ENCODE results near the gene TUBB4B.

TUBB4B gene

DNA sequence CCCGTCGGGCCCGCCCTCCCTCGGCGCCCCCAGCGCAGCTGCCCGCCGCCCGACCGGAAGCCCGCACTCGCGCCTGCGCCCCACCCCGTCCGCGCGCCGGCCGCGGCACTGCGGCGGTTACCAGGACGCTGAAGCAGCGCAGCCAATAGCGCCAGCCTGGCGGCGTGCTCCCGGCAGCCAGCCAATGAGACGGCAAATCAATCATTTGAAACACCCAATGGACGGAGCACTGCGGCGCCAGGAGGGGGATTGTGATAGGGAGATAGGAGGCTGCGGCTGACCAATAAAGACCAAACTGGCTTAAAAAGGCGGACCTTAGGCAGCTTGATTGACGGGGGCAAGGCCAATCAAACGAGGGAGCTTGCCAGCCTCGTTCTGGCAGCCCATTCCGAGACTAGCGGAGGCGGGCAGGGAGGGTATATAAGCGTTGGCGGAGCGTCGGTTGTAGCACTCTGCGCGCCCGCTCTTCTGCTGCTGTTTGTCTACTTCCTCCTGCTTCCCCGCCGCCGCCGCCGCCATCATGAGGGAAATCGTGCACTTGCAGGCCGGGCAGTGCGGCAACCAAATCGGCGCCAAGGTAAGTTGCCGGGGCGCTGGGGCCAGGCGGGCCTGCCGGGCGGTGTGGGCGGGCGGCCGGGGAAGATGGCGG, at the start of gene TUBB4B:
TUBB4B (plus strand) TSS at position 447 of the 649 bp plus-strand sequence; CDS start at position 521, 74 bp downstream.
- peak within 1 kb of the TSS; percentile 86 for H2AFZ ChIP-seq (ENCODE audit: low read depth, low read length, severe bottlenecking)
- H3F3A ChIP-seq (ENCODE audit: insufficient read depth), result peaks cover 7% of the 10 kb centered on the region; the same call in 1 of the 2 replicates
- H3K27me3 ChIP-seq (ENCODE audit: low read length), result no peaks in the 10 kb centered on the region
- peaks cover 15% of the 10 kb centered on the region for H3K79me2 ChIP-seq (ENCODE audit: insufficient read depth, low read length)
- no peak for TF ChIP-seq EZH2phosphoT487 (conservative IDR thresholded peaks at IDR 0.05; ENCODE audit: low read length)
- TF ChIP-seq, protein P1, sequence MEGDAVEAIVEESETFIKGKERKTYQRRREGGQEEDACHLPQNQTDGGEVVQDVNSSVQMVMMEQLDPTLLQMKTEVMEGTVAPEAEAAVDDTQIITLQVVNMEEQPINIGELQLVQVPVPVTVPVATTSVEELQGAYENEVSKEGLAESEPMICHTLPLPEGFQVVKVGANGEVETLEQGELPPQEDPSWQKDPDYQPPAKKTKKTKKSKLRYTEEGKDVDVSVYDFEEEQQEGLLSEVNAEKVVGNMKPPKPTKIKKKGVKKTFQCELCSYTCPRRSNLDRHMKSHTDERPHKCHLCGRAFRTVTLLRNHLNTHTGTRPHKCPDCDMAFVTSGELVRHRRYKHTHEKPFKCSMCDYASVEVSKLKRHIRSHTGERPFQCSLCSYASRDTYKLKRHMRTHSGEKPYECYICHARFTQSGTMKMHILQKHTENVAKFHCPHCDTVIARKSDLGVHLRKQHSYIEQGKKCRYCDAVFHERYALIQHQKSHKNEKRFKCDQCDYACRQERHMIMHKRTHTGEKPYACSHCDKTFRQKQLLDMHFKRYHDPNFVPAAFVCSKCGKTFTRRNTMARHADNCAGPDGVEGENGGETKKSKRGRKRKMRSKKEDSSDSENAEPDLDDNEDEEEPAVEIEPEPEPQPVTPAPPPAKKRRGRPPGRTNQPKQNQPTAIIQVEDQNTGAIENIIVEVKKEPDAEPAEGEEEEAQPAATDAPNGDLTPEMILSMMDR (IDR thresholded peaks at IDR 0.05; ENCODE audit: insufficient read depth, low read length, poor library complexity, severe bottlenecking), result no peak
- H4K20me1 ChIP-seq (ENCODE audit: low read depth, low read length), result peaks cover 9% of the 10 kb centered on the region; the same call in 1 of the 2 replicates
- H3K4me2 ChIP-seq (ENCODE audit: low read depth, low read length, poor library complexity, severe bottlenecking), result peak within 1 kb of the TSS; percentile 83
- no peaks in the 10 kb centered on the region for H3K9me2 ChIP-seq (replicated peaks; ENCODE audit: insufficient read depth, low read length)
- H3K4me3 ChIP-seq (ENCODE audit: insufficient read depth, low read length, poor library complexity, severe bottlenecking), result peak within 1 kb of the TSS; percentile 93
- no peaks in the 10 kb centered on the region for H3K9me3 ChIP-seq (ENCODE audit: insufficient read depth, low read length)
- H3K36me3 ChIP-seq (ENCODE audit: low read length), result peaks cover 8% of the 10 kb centered on the region; the same call in 1 of the 2 replicates
- peak within 1 kb of the TSS; percentile 91 for H3K27ac ChIP-seq (ENCODE audit: low read depth, low read length)
- H3K9ac ChIP-seq (ENCODE audit: low read length), result peak within 1 kb of the TSS; percentile 97

DNA sequence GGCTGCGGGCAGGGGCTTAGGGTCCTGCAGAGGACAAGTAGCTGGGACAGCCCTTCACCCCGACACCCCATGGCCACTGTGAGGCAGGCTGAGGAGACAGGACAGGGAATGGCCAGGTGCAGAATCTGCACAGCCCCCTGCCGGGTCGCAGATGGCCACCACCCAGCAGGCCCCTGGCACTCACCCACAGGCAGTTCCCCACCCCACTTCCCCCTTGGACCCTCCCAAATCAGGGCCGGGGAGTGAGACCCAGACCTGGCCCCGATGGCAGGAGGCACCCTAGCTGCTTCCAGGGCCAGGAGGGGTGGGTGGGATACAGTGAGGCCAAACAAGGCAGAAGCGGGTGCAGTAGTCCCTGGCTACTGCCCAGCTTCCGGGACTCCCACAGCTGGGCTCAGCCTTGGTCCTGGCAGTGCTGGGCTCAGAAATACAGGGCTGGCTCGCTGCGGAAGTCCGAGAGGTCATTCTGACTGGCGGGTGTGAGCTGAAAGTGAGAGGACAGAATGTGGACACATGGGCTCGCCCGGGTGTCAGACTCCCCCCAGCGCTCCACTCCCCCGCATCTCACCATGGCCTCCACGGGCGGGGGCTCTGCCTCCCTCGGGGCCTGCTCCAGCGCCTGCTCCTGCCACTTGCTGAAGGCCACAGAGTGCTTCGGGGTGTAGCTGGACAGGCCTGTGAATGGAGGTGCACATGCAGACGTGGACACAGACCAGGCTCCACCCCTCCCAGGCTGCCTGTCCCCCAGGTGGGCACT, 49.2 kb upstream of the TUBB4B start:
- Histone ChIP-seq H3K9me3 (ENCODE audit: insufficient read depth, low read length) (no peaks in the 10 kb centered on the region), H3K27ac (ENCODE audit: low read depth, low read length) (no peak overlapping the region), H4K20me1 (ENCODE audit: low read depth, low read length) (no peaks in the 10 kb centered on the region), H3K79me2 (ENCODE audit: insufficient read depth, low read length) (peaks cover 20% of the 10 kb centered on the region), H3K27me3 (ENCODE audit: low read length) (no peaks in the 10 kb centered on the region), H3F3A (ENCODE audit: insufficient read depth) (no peaks in the 10 kb centered on the region), H3K4me3 (ENCODE audit: insufficient read depth, low read length, poor library complexity, severe bottlenecking) (no peak overlapping the region), H2AFZ (ENCODE audit: low read depth, low read length, severe bottlenecking) (no peak overlapping the region), H3K9me2 (replicated peaks; ENCODE audit: insufficient read depth, low read length) (no peaks in the 10 kb centered on the region), H3K36me3 (ENCODE audit: low read length) (no peaks in the 10 kb centered on the region), H3K4me2 (ENCODE audit: low read depth, low read length, poor library complexity, severe bottlenecking) (no peak overlapping the region), H3K9ac (ENCODE audit: low read length) (no peak overlapping the region)
- TF ChIP-seq, protein P1 (IDR thresholded peaks at IDR 0.05; ENCODE audit: insufficient read depth, low read length, poor library complexity, severe bottlenecking), result no peak
- no peak for TF ChIP-seq EZH2phosphoT487 (conservative IDR thresholded peaks at IDR 0.05; ENCODE audit: low read length)

DNA sequence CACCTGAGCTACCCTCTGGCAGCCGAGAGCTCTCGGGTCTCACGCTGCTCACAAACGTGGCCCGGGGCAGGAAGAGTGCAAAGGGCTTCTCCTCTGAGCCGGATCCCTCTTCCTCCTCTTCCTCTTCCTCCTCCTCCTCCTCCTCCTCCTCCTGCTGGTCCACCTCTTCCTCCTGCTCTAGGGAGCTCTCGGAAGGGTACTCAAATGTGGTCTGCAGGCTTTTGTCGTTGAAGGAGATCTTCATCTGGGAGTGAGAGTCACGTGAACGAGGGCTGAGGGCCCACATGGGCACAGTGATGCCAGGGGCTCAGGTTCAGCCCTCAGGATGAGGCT, 48.7 kb upstream of the TUBB4B start:
- TF ChIP-seq, protein P1 (IDR thresholded peaks at IDR 0.05; ENCODE audit: insufficient read depth, low read length, poor library complexity, severe bottlenecking), result no peak
- no peak for TF ChIP-seq EZH2phosphoT487 (conservative IDR thresholded peaks at IDR 0.05; ENCODE audit: low read length)
- peaks cover 15% of the 10 kb centered on the region for H3K79me2 ChIP-seq (ENCODE audit: insufficient read depth, low read length)

More for the DNA sequence above, 48.7 kb upstream of the TUBB4B start:
- no peak overlapping the region for H3K9ac ChIP-seq (ENCODE audit: low read length)
- no peaks in the 10 kb centered on the region for H4K20me1 ChIP-seq (ENCODE audit: low read depth, low read length)
- no peak overlapping the region for H3K27ac ChIP-seq (ENCODE audit: low read depth, low read length)
- H3K36me3 ChIP-seq (ENCODE audit: low read length), result no peaks in the 10 kb centered on the region
- H3F3A ChIP-seq (ENCODE audit: insufficient read depth), result no peaks in the 10 kb centered on the region
- H3K9me3 ChIP-seq (ENCODE audit: insufficient read depth, low read length), result no peaks in the 10 kb centered on the region
- H3K9me2 ChIP-seq (replicated peaks; ENCODE audit: insufficient read depth, low read length), result no peaks in the 10 kb centered on the region
- no peak overlapping the region for H2AFZ ChIP-seq (ENCODE audit: low read depth, low read length, severe bottlenecking)
- no peaks in the 10 kb centered on the region for H3K27me3 ChIP-seq (ENCODE audit: low read length)
- no peak overlapping the region for H3K4me2 ChIP-seq (ENCODE audit: low read depth, low read length, poor library complexity, severe bottlenecking)
- H3K4me3 ChIP-seq (ENCODE audit: insufficient read depth, low read length, poor library complexity, severe bottlenecking), result no peak overlapping the region
